SIG-M5 treated with dmso at 0.1 percent for 504 hours (cell line): ENCODE results near the gene NF2.
"Not testable (repeated sequence)": the region's sequence is repeated elsewhere in the genome, so short reads cannot be mapped to it uniquely, and the experiment has no call there.

Source experiments
- DNase-seq: peaks from one replicate; lab custom pipeline; 2025; ENCODE audit not compliant: unreplicated experiment; lab: John Stamatoyannopoulos, UW

Gene NF2

GRCh38 chr22:29603358-29604075, at the start of gene NF2:
NF2 (plus strand) TSS chr22:29603633; CDS start chr22:29603999, 366 bp downstream.
- peak; percentile 97 for DNase-seq

DNA sequence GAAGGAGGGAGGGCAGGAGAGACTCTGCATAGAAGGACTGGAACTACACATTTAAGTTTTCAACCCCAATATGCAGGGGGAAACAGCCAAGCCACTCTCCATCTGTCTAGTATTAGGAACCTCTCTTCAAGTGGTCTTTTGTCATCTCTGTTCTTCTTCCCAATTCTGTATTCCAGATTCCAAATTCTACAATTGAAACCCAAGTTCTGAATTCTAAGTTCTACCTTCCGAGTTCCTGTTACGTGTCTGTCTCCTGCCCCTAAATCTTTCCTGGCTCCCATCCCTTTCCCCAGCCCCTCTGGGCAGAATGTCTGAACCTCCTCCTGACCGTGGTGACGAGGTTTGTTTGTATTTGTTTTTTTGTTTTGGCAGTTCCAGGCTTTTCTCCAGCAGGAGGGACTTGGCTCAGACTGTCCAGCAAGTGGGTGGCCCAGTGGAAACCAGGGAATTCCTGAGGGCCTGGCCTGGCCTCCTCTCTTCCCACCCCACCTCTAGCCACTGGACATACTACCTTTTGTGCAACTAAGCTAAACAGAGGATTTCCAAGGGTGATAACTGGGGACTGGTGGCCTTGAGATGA, 48.3 kb upstream of the NF2 start:
- DNase-seq, result no peak

DNA sequence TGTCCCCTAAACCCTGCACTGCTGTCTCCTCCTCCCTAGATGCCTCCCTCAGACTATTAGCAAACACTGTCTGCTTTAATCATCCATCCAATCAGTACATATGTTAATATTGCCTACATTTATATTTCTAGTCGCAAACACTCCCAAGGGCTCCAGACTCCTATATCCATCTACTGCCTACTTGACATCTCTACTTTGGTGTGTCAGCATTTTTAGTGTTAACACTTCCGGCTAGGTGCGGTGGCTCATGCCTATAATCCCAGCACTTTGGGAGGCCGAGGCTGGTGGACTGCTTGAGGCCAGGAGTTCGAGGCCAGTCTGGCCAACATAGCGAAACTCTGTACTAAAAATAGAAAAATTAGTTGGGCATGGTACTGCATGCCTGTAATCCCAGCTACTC, 44.4 kb upstream of the NF2 start:
- no peak for DNase-seq

DNA sequence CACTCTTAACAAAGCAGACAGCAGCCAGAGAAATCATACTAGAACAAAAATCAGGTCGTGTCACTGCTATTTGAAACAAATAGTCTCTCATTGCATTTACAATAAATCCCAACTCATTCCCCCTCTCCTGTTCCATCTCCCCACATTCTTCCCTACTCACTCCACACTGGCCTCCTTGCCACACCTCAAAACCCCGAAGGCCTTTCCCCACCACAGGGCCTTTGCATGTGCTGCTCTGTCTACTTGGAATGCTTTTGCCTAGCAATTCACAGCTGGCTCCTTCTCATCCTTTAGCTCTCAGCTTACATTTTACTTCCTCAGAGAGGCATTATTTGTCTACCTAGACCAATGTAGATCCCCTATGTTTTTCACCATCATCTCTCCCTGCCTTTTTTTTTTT, 43.6 kb upstream of the NF2 start:
- DNase-seq, result no peak

GRCh38 chr22:29563652-29564460, 39.6 kb upstream of the NF2 start:
- DNase-seq, result no peak

- not testable (repeated sequence) for DNase-seq
These were observed 36.9 kb upstream of the NF2 start for GRCh38 chr22:29566513-29566912.

DNA sequence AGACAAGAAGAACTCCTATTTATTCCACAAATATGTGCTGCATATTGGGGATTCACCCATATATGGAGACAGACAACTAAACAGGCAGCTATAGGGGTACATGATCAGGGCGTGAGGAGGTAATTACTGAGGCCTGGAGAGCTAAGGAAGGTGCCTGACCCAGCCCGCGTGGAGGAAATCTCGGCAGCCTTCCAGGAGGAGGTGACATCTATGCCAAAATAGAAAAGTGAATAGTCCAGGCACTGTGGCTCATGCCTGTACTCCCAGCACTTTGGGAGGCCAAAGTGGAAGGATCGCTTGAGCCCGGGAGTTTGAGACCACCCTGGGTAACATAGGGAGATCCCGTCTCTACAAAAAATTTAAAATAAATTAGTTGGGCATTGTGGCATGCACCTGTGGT, 36.1 kb upstream of the NF2 start:
- DNase-seq, result no peak

DNA sequence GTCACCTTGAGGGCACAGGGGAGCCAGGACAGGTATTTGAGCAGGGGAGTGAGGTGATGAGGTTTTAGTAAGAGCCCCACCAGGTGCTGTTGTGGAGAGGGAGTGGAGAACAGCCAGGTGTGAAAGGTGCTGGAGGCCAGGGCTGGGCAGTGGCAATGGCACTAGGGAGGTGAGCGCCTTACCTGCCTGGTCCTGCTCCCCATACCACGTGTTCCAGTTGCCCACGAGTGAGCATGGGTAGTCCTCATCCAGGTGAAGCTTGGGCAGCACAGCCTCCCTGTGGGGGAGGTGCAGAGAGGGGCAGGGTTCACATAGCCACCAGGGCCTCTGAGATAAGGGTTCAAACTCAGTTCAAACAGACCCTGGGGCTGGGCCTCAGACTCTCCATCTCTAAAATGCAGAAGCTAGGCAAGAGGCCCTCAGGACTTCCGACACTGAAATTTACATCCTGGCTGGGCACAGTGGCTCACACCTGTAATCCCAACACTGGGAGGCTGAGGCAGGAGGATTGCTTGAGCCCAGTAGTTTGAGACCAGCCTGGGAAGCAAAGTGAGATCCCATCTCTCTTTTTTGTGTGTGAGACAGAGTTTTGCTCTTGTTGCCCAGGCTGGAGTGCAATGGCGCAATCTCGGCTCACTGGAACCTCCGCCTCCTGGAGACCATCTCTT, 34.3 kb upstream of the NF2 start:
- DNase-seq, result no peak

DNA sequence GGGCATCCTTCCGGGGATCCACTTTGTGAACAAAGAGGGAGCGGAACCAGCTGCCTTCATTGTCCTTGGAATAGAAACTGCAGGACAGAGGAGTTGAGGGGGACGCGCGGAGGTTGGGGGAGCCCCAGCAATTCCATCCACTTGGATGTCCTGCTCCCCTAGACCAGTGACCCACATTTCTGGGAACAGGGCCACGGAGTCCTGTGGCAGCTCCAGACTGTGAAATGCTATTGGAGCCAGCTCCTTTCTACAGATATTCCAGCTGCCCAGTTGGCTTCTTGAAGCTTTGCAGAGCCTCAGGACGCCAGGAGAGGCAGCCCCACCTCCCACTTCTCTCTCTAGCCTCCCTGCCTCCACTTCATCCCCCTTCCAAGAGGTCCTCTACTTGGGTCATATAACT, 33.0 kb upstream of the NF2 start:
- DNase-seq, result no peak

- no peak for DNase-seq
These were observed 32.4 kb upstream of the NF2 start for GRCh38 chr22:29570912-29571549.

GRCh38 chr22:29574762-29575450, 28.5 kb upstream of the NF2 start:
- DNase-seq, result no peak

GRCh38 chr22:29578462-29579200, 24.8 kb upstream of the NF2 start:
- no peak for DNase-seq

DNA sequence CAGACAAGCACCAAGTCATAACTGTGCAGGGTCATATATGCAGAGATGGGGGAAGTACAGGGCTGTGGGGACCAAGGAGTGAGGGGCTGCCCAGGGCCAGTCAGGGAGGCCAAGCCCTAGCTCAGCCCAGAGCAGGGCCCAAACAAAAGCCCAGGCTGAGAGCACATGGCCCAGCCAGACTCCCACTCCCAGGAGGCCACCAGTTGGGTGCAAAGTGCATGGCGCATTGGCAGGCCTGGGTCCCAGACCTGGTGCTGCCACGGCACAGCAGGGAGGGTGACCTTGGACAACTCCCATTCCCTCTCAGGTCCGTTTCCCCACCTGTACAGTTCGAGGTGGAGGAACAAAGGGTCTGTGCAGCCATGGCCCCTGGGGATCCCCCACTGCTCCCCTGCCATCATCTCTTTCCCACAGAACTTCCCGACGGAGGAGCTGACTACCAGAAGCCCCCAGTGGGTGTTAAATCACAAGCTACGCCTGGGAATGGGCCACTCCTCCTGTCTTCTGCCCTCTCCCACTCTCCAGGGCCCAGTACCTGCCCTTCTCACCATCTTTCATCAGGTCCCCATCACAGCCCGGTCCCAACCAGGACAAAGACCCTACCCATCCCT, 23.1 kb upstream of the NF2 start:
- no peak for DNase-seq

DNA sequence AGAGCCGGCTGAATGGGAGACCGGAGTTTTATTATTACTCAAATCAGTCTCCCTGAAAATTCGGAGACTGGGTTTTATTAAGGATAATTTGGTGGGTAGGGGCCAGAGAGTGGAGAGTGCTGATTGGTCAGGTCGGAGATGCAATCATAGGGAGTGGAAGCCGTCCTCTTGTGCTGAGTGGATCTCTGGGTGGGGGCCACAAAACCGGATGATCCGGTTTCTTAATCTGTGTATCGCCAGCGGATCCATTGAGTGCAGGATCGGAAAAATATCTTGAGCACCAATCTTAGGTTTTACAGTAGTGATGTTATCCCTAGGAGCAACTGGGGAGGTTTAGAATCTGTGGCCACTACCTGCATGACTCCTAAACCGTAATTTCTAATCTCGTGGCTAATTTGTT, 21.6 kb upstream of the NF2 start:
- DNase-seq, result peak; percentile 6

DNA sequence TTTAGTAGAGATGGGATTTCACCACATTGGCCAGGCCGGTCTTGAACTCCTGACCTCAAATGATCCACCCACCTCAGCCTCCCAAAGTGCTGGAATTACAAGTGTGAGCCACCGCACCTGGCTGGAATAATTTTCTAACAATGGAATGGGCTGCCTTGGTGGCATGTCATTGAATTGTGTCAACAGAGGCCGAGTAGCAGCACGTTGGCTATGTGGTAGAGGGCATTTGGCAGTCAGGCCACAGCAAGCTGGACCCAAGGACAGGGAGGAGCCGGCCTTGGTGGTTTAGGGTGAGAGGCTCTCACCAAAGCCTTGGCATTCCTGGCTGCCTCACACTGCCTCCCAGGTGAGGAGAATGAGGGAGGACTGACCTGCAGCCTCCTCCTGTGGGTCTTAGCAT, 18.5 kb upstream of the NF2 start:
- no peak for DNase-seq

DNA sequence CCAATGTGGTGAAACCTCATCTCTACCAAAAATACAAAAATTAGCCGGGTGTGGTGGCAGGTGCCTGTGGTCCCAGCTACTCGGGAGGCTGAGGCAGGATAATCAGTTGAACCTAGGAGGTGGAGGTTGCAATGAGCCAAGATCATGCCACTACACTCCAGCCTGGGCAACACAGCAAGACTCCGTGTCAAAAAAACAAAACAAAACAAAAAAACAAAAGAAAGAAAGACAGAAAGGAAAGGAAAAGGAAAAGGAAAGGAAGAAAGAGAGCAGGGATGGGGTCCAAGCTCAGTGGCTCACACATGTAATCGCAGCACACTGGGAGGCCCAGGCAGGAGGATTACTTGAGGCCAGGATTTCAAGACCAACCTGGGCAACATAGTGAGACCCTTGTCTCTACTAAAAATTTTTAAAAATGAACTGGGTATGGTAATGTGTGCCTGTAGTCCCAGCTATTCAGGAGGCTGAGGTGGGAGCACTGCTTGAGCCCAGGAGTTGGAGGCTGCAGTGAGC, 17.2 kb upstream of the NF2 start:
- DNase-seq, result not testable (repeated sequence)

GRCh38 chr22:29587938-29588699, 15.3 kb upstream of the NF2 start:
- no peak for DNase-seq

GRCh38 chr22:29593923-29594322, 9.5 kb upstream of the NF2 start:
- no peak for DNase-seq
